ENCODE results near the gene MYO1D. TPM values are rescaled to one million over a fixed set of nuclear protein-coding genes. Genes with fewer than 3 reads are reported as not detected.

The MYO1D gene
- total RNA-seq, 1 experiment from 2014 or later = 1.3 TPM

DNA sequence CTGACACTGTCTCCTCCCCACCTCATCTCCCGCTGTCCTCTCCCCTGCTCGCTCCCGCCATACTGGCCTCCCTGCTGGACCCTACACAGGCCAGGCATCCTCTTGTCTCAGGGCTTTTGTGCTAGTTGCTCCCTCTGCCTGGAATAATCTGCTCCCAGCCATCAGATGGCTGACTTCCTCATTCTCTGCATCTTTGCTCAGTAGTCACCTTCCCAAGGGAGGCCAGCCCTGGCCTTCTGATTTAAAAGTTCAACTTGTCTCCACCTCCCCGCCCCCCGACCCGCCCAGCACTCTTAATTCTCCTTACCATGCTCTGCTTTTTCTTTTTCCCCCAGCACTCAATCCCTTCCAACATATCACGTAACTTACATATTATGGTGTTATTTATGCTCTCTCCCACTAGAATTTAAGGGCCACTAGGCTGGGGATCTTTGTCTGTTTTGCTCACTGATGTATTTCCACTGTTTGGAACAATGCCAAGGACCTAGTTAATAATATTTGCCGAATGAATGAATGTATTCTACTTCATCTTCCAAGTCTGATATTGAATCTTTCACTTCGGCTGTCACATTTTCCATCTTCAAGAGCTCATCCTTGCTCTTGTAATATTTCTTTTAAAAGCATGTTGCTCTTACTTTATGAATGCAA is 211.9 kb downstream of the MYO1D start:
- ATAC-seq (no peak), DNase-seq (ENCODE audit: low read depth, low spot score) (no peak)
- Histone ChIP-seq H3K27ac (ENCODE audit: low read length) (no peak overlapping the region), H3K36me3 (ENCODE audit: control insufficient read depth, insufficient read depth, low read length) (no peaks in the 10 kb centered on the region), H3K9me3 (ENCODE audit: control insufficient read depth, insufficient read depth, low read depth, low read length) (no peaks in the 10 kb centered on the region), H3K27me3 (ENCODE audit: control insufficient read depth, insufficient read depth, low read length) (peaks cover 10% of the 10 kb centered on the region), H3K4me3 (ENCODE audit: low read depth in 2 of 2, low read length in 2 of 2) (no peak overlapping the region), H3K4me1 (ENCODE audit: control insufficient read depth, insufficient read depth, low read length) (no peaks in the 10 kb centered on the region)
- POLR2A ChIA-PET = no interaction called here
- TF ChIP-seq, protein P1, sequence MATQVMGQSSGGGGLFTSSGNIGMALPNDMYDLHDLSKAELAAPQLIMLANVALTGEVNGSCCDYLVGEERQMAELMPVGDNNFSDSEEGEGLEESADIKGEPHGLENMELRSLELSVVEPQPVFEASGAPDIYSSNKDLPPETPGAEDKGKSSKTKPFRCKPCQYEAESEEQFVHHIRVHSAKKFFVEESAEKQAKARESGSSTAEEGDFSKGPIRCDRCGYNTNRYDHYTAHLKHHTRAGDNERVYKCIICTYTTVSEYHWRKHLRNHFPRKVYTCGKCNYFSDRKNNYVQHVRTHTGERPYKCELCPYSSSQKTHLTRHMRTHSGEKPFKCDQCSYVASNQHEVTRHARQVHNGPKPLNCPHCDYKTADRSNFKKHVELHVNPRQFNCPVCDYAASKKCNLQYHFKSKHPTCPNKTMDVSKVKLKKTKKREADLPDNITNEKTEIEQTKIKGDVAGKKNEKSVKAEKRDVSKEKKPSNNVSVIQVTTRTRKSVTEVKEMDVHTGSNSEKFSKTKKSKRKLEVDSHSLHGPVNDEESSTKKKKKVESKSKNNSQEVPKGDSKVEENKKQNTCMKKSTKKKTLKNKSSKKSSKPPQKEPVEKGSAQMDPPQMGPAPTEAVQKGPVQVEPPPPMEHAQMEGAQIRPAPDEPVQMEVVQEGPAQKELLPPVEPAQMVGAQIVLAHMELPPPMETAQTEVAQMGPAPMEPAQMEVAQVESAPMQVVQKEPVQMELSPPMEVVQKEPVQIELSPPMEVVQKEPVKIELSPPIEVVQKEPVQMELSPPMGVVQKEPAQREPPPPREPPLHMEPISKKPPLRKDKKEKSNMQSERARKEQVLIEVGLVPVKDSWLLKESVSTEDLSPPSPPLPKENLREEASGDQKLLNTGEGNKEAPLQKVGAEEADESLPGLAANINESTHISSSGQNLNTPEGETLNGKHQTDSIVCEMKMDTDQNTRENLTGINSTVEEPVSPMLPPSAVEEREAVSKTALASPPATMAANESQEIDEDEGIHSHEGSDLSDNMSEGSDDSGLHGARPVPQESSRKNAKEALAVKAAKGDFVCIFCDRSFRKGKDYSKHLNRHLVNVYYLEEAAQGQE (IDR thresholded peaks at IDR 0.05; ENCODE audit: insufficient read depth in 1 of 2, low read depth in 2 of 2, low read length in 1 of 2) = no peak
- TF ChIP-seq SIN3A (IDR thresholded peaks at IDR 0.05; ENCODE audit: borderline replicate concordance, insufficient read depth, low read depth, low read length) (no peak), TCF7L2 (IDR thresholded peaks at IDR 0.05; ENCODE audit: low read depth, low read length) (no peak), POLR2AphosphoS5 (IDR thresholded peaks at IDR 0.05; ENCODE audit: low read depth, low read length) (no peak)
- TF ChIP-seq, protein P2, sequence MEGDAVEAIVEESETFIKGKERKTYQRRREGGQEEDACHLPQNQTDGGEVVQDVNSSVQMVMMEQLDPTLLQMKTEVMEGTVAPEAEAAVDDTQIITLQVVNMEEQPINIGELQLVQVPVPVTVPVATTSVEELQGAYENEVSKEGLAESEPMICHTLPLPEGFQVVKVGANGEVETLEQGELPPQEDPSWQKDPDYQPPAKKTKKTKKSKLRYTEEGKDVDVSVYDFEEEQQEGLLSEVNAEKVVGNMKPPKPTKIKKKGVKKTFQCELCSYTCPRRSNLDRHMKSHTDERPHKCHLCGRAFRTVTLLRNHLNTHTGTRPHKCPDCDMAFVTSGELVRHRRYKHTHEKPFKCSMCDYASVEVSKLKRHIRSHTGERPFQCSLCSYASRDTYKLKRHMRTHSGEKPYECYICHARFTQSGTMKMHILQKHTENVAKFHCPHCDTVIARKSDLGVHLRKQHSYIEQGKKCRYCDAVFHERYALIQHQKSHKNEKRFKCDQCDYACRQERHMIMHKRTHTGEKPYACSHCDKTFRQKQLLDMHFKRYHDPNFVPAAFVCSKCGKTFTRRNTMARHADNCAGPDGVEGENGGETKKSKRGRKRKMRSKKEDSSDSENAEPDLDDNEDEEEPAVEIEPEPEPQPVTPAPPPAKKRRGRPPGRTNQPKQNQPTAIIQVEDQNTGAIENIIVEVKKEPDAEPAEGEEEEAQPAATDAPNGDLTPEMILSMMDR (IDR thresholded peaks at IDR 0.05) = no peak
- intact Hi-C loops (cut with micrococcal nuclease; ENCODE audit: unreplicated experiment) (no loop called here), in situ Hi-C loops (cut with HindIII; ENCODE audit: low pct_unique_long_range_greater_than_20kb, low sequenced_read_pairs) (no loop called here)
- CTCF ChIA-PET = interaction anchor here (0.6 kb wide), 1 partner anchor 70 kb away, joined by 5 read pairs; no protein-coding TSS in a partner anchor
- BruUV-seq (replicated peaks) = no TSS peak

DNA sequence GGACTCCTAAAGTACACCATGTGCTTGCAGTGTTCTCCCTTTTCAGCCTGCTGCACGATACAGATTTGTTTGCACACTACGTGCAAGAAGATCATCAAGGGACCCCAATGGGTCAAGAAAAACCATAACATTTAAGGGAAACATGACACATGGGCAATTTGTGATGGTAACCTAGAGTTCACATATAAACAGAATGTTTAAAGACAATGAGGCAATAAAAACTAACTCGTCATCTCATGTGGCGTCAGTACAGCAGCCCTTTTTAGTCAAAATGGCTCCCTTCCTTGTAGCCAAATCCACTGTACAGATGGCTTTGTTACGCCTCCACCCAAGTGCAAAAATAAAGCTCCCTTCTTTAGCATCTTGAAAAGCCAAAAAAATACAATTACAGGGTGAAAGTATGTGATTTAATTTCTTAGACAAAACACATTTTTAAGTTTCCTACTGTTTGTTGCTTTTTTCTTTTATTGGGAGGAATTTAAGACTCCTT is 216.4 kb downstream of the MYO1D start:
- ATAC-seq (no peak), DNase-seq (ENCODE audit: low read depth, low spot score) (no peak)
- TF ChIP-seq POLR2AphosphoS5 (IDR thresholded peaks at IDR 0.05; ENCODE audit: low read depth, low read length) (no peak), SIN3A (IDR thresholded peaks at IDR 0.05; ENCODE audit: borderline replicate concordance, insufficient read depth, low read depth, low read length) (no peak), TCF7L2 (IDR thresholded peaks at IDR 0.05; ENCODE audit: low read depth, low read length) (no peak)
- TF ChIP-seq, protein P1 (IDR thresholded peaks at IDR 0.05; ENCODE audit: insufficient read depth in 1 of 2, low read depth in 2 of 2, low read length in 1 of 2) = no peak
- TF ChIP-seq, protein P2 (IDR thresholded peaks at IDR 0.05) = no peak
- no TSS peak for BruUV-seq (replicated peaks)
- ChIA-PET POLR2A (no interaction called here), CTCF (no interaction called here)
- Histone ChIP-seq H3K27ac (ENCODE audit: low read length) (no peak overlapping the region), H3K36me3 (ENCODE audit: control insufficient read depth, insufficient read depth, low read length) (no peaks in the 10 kb centered on the region), H3K27me3 (ENCODE audit: control insufficient read depth, insufficient read depth, low read length) (peaks cover 10% of the 10 kb centered on the region), H3K9me3 (ENCODE audit: control insufficient read depth, insufficient read depth, low read depth, low read length) (no peaks in the 10 kb centered on the region), H3K4me3 (ENCODE audit: low read depth in 2 of 2, low read length in 2 of 2) (no peak overlapping the region), H3K4me1 (ENCODE audit: control insufficient read depth, insufficient read depth, low read length) (no peaks in the 10 kb centered on the region)
- intact Hi-C loops (cut with micrococcal nuclease; ENCODE audit: unreplicated experiment) = no loop called here
- in situ Hi-C loops (cut with HindIII; ENCODE audit: low pct_unique_long_range_greater_than_20kb, low sequenced_read_pairs) = no loop called here

Data from Panc1 (cell line).